ENCODE data around the gene DUS1L. TPM values are rescaled to one million over a fixed set of nuclear protein-coding genes. Genes with fewer than 3 reads are reported as not detected.

Gene DUS1L
- total RNA-seq, 1 donor = 56.1 TPM

DNA sequence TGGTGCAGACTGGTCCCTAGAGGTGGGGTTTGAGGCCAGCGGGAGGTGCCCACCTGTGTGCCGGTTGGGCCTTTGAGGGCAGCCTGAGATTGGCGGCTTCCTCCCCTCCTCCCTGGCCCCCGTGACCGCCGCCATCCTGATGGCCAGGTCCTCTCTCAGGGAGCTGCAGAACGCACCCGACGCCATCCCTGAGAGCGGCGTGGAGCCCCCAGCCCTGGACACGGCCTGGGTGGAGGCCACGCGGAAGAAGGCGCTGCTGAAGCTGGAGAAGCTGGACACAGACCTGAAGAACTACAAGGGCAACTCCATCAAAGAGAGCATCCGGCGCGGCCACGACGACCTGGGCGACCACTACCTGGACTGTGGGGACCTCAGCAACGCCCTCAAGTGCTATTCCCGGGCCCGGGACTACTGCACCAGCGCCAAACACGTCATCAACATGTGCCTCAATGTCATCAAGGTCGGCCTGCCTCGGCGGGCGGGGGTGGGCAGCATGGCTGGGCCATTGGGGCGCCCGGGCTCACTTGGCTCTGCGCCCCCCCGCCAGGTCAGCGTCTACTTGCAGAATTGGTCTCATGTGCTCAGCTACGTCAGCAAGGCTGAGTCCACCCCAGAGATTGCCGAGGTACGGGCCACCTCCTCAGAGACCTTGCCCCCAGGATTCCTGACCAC lies 11.1 kb downstream of the DUS1L start:
- DNase-seq (ENCODE audit: low read depth) = no peak
- no peak overlapping the region for H3K4me3 ChIP-seq (ENCODE audit: low read depth, low read length)
- TF ChIP-seq, protein P1, sequence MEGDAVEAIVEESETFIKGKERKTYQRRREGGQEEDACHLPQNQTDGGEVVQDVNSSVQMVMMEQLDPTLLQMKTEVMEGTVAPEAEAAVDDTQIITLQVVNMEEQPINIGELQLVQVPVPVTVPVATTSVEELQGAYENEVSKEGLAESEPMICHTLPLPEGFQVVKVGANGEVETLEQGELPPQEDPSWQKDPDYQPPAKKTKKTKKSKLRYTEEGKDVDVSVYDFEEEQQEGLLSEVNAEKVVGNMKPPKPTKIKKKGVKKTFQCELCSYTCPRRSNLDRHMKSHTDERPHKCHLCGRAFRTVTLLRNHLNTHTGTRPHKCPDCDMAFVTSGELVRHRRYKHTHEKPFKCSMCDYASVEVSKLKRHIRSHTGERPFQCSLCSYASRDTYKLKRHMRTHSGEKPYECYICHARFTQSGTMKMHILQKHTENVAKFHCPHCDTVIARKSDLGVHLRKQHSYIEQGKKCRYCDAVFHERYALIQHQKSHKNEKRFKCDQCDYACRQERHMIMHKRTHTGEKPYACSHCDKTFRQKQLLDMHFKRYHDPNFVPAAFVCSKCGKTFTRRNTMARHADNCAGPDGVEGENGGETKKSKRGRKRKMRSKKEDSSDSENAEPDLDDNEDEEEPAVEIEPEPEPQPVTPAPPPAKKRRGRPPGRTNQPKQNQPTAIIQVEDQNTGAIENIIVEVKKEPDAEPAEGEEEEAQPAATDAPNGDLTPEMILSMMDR (IDR thresholded peaks at IDR 0.05; ENCODE audit: insufficient read depth, low read depth, low read length) = no peak

- TF ChIP-seq, protein P1 (IDR thresholded peaks at IDR 0.05; ENCODE audit: insufficient read depth, low read depth, low read length) = no peak
- no peak for DNase-seq (ENCODE audit: low read depth)
- H3K4me3 ChIP-seq (ENCODE audit: low read depth, low read length) = no peak overlapping the region
Measured at GRCh38 chr17:82053556-82054263, 11.9 kb downstream of the DUS1L start.

- DNase-seq (ENCODE audit: low read depth) = no peak
- peak overlapping the region; percentile 68 for H3K4me3 ChIP-seq (ENCODE audit: low read depth, low read length)
- TF ChIP-seq, protein P1 (IDR thresholded peaks at IDR 0.05; ENCODE audit: insufficient read depth, low read depth, low read length) = no peak
Measured at GRCh38 chr17:82053130-82053529, 12.5 kb downstream of the DUS1L start.

GRCh38 chr17:82052638-82053059 lies 13.0 kb downstream of the DUS1L start:
- DNase-seq (ENCODE audit: low read depth) = no peak
- TF ChIP-seq, protein P1 (IDR thresholded peaks at IDR 0.05; ENCODE audit: insufficient read depth, low read depth, low read length) = no peak
- H3K4me3 ChIP-seq (ENCODE audit: low read depth, low read length) = peak overlapping the region; percentile 68

DNA sequence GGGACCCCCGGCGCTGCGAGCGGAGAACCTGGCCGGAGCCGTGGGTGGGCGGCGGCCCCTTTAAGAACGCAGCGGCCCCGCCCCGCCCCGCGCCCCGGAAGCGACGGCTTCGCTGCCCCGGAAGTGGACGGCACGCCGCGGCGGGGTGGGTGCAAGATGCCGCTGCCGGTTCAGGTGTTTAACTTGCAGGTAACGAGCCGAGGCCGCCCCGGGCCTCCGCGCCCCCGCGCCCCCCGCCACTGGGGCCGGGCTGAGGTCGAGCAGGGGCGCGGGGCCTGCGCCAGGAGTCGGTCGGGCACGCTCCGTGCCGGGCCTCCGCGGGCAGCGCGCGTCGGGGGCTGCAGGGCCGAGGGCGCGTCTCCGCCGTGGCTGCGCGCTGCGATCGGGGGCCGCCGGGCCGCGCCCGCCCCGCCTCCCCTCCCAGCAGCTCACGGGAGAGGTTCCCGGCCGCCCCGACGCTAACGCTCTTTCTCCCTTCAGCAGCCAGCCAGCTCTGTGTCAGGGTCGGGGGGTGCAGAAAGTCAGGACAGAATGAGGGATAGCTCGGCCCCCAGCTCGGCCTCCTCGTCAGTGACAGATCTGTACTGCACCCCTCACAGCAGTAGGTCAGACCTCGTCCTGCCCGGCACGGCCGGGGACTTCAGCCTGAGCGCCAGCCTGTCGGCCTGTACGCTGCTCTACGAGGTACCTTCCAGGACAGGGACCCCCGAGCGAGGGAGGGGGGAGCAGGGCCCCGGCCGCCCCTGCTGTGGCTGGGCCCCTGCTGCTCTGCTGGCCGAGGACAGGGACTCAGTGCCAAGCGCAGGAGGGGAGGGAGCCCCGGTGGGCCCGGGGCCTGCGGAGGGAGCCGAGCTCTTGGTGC lies 13.6 kb downstream of the DUS1L start, which contains the start of the genes GPS1 and RFNG:
Gene GPS1, plus strand, starts transcription at position 123 of the 862 bp plus-strand sequence. Its CDS starts 34 bp downstream, at position 157.
Gene RFNG, minus strand, starts transcription at position 36 of the 862 bp plus-strand sequence. CDS start 45 bp downstream, outside the sequence.
- peak; percentile 55 for DNase-seq (ENCODE audit: low read depth)
- H3K4me3 ChIP-seq (ENCODE audit: low read depth, low read length) = peak within 1 kb of the TSS; percentile 68
- TF ChIP-seq, protein P1 (IDR thresholded peaks at IDR 0.05; ENCODE audit: insufficient read depth, low read depth, low read length) = no peak
